ENCODE results near the gene TAF1C.

Gene TAF1C

DNA sequence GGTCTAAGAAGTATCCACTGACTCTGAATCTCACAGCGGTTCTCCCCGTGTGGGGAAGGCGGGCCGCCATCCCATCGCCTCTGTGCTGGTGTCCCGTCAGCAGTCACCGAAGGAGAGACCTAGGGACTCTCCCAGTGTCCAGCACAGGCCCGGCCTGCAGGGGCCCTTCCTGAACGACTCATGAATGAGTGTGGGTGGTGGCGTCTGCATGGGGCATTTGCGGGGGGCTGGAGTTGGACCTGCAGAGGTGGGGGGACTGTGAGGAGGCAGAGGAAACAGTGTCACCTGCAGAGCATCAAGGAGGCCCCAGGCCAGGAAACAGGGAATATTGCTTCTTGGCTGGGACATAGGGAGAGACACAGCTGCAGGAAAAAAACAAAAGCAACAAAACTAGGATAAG, 42.6 kb upstream of the TAF1C start:
- DNase-seq (ENCODE audit: extremely low spot score), result no peak
- ChIA-PET CTCF (no interaction called here), POLR2A (no interaction called here)
- no peak for TF ChIP-seq CTCF (IDR thresholded peaks at IDR 0.05; ENCODE audit: control extremely low read depth, extremely low read depth, low read depth, missing control alignments)

DNA sequence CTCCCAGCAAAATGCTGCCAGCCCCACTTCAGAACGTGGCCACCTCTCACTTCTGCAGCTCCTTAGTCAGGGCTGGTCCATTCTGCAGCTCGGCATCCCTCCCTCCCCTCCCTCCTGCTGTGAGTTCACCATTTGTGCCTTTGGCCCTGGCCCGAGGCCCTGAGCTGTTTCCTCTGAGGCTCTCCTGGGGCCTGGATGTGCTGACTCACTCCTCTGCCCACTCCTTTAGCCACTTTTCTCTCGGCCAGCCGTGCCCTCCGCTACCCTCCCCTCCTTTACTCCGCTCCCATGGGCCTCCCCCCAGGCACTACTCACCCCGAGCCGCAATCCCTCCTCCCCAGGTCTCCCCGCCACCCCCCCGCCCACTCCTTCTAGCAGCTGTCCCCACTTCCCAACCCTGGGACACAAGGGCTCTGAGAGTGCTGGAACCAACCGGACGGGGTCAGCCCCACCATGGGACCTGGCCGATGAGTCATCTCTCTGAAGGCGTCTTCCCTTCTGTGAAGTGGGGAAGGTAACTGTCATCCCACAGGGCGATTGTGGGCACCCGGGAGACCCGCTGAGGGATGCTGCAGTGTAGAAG, 41.5 kb upstream of the TAF1C start:
- CTCF ChIA-PET, result interaction anchor here (1.0 kb wide), 1 partner anchor 10 kb away, joined by 3 read pairs; no protein-coding TSS in a partner anchor
- no peak for TF ChIP-seq CTCF (IDR thresholded peaks at IDR 0.05; ENCODE audit: control extremely low read depth, extremely low read depth, low read depth, missing control alignments)
- POLR2A ChIA-PET, result no interaction called here
- no peak for DNase-seq (ENCODE audit: extremely low spot score)

GRCh38 chr16:84227548-84227947, 40.7 kb upstream of the TAF1C start:
- DNase-seq (ENCODE audit: extremely low spot score), result no peak
- ChIA-PET CTCF (interaction anchor here (1.0 kb wide), 1 partner anchor 9 kb away, joined by 3 read pairs; no protein-coding TSS in a partner anchor), POLR2A (no interaction called here)
- no peak for TF ChIP-seq CTCF (IDR thresholded peaks at IDR 0.05; ENCODE audit: control extremely low read depth, extremely low read depth, low read depth, missing control alignments)

- no peak for TF ChIP-seq CTCF (IDR thresholded peaks at IDR 0.05; ENCODE audit: control extremely low read depth, extremely low read depth, low read depth, missing control alignments)
- CTCF ChIA-PET, result interaction anchor here (0.6 kb wide), 1 partner anchor 19 kb away, joined by 3 read pairs; no protein-coding TSS in a partner anchor
- POLR2A ChIA-PET, result no interaction called here
- no peak for DNase-seq (ENCODE audit: extremely low spot score)
These were observed 39.2 kb upstream of the TAF1C start for GRCh38 chr16:84226026-84226425.

- ChIA-PET POLR2A (no interaction called here), CTCF (no interaction called here)
- DNase-seq (ENCODE audit: extremely low spot score), result no peak
- TF ChIP-seq CTCF (IDR thresholded peaks at IDR 0.05; ENCODE audit: control extremely low read depth, extremely low read depth, low read depth, missing control alignments), result no peak
These were observed 38.7 kb upstream of the TAF1C start for GRCh38 chr16:84225571-84225970.

DNA sequence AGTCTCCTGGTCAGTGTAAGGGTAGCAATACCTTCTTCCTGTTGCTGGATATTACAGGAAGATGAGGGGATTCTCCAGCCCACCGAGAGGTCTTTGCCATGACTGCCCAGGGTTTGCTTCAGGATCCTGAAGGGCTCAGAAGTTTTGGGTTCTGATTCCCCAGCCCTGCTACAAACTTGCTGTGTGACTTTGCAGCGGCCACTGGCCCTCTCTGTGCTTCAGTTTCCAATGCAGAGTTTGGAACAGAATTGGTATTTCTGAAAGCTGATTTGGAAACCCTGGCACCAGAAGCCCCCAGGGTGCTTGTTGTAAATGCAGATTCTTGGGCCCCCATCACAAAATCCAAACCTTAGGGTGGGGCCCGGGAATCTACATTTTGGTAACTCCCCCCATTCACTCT, 38.3 kb upstream of the TAF1C start:
- ChIA-PET CTCF (no interaction called here), POLR2A (no interaction called here)
- no peak for TF ChIP-seq CTCF (IDR thresholded peaks at IDR 0.05; ENCODE audit: control extremely low read depth, extremely low read depth, low read depth, missing control alignments)
- no peak for DNase-seq (ENCODE audit: extremely low spot score)

DNA sequence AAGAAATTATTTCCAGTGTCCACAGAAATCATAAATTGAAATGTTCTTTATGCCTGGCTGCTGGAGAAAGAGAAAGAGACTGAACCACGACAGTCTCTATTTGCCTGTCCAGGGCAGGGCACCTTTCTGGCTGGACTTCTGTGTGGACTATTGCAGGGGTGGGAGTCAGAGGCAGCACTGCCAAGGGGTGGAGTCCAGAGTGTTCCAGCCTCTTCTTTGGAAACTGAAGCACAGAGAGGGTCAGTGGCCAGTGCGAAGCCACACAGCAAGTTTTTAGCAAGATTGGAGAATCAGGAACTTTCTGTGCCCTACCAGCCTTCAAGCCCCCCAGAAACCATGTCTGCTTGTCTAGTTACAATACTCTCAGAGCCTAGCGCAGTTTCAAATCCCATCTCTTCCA, 37.7 kb upstream of the TAF1C start:
- CTCF ChIA-PET, result no interaction called here
- DNase-seq (ENCODE audit: extremely low spot score), result no peak

More for the DNA sequence above, 37.7 kb upstream of the TAF1C start:
- TF ChIP-seq CTCF (IDR thresholded peaks at IDR 0.05; ENCODE audit: control extremely low read depth, extremely low read depth, low read depth, missing control alignments), result no peak
- POLR2A ChIA-PET, result no interaction called here
